PC-9 (cell line): ENCODE data around the gene SLX1A. TPM values are rescaled to one million over a fixed set of nuclear protein-coding genes. Genes with fewer than 3 reads are reported as not detected.

Experiments used
- BruUV-seq: library from RNA; stranded (reverse); fragments of 400-500 nt; replicated peaks from 2 replicates; lab custom pipeline; 2021; lab: Mats Ljungman, UMichigan
- CTCF ChIA-PET: fragments of 300-600 bp; sonication (Branson Sonifier 250); formaldehyde crosslinking; loops from one replicate; lab custom pipeline; 2022; ENCODE audit warnings: antibody characterized with exemption; lab: Charles Lee
- POLR2A ChIA-PET: fragments of 300-600 bp; sonication (Branson Sonifier 250); formaldehyde crosslinking; loops from one replicate; lab custom pipeline; 2022; ENCODE audit warnings: antibody characterized with exemption; ENCODE audit not compliant: unreplicated experiment; lab: Charles Lee
- DNase-seq, 2 experiments: peaks; one replicate each; pipeline versions ENCODE4 v3.0.0 to v3.0.0-alpha.2; 2015 to 2022; ENCODE audit warnings: mixed read lengths in 1 of 2
- H2AFZ ChIP-seq: fragments of 200-600 bp; sonication (generic); 2 replicates; pipeline ENCODE4 v1.8.1; 2017; ENCODE audit warnings: antibody characterized with exemption
- H3F3A ChIP-seq: fragments of 200-600 bp; sonication (generic); 2 replicates; pipeline ENCODE4 v1.8.1; 2017; ENCODE audit warnings: antibody characterized with exemption, mild to moderate bottlenecking, low read depth; ENCODE audit not compliant: insufficient read depth
- H3K27ac ChIP-seq: fragments of 200-600 bp; sonication (generic); 2 replicates; pipeline ENCODE4 v1.6.1; 2016; ENCODE audit warnings: mixed run types
- H3K27me3 ChIP-seq: fragments of 200-600 bp; sonication (generic); 2 replicates; pipeline ENCODE4 v1.6.1; 2016; ENCODE audit warnings: low read depth, mixed run types; ENCODE audit not compliant: insufficient read depth
- H3K36me3 ChIP-seq: fragments of 200-600 bp; sonication (generic); 2 replicates; pipeline ENCODE4 v1.6.1; 2016; ENCODE audit warnings: low read depth, mixed run types
- H3K4me1 ChIP-seq: fragments of 200-600 bp; sonication (generic); replicated peaks from 2 replicates; pipeline ENCODE4 v1.6.1; 2016; ENCODE audit warnings: mixed run types; ENCODE audit not compliant: insufficient read depth
- H3K4me2 ChIP-seq: fragments of 200-600 bp; sonication (generic); 2 replicates; pipeline ENCODE4 v1.6.1; 2017; ENCODE audit warnings: mixed run types
- H3K4me3 ChIP-seq: fragments of 200-600 bp; sonication (generic); 2 replicates; pipeline ENCODE4 v1.6.1; 2016; ENCODE audit warnings: mixed run types
- H3K79me2 ChIP-seq: fragments of 200-600 bp; sonication (generic); 2 replicates; pipeline ENCODE4 v1.6.1; 2017; ENCODE audit warnings: low read depth, mixed run types
- H3K9me2 ChIP-seq: fragments of 200-600 bp; sonication (generic); 2 replicates; pipeline ENCODE4 v1.8.1; 2017; ENCODE audit warnings: mild to moderate bottlenecking; ENCODE audit not compliant: insufficient read depth
- H3K9me3 ChIP-seq: fragments of 200-600 bp; sonication (generic); 2 replicates; pipeline ENCODE4 v1.8.1; 2016; ENCODE audit warnings: low read depth; ENCODE audit not compliant: insufficient read depth
- H4K20me1 ChIP-seq: fragments of 200-600 bp; sonication (generic); 2 replicates; pipeline ENCODE4 v1.8.1; 2017; ENCODE audit not compliant: insufficient read depth
- CTCF ChIP-seq: fragments of 200-600 bp; sonication (generic); conservative IDR thresholded peaks from 2 replicates; pipeline ENCODE4 v1.6.1; 2017; ENCODE audit warnings: mixed run types, antibody characterized with exemption, mild to moderate bottlenecking, moderate library complexity
- EZH2 ChIP-seq: fragments of 200-600 bp; sonication (generic); IDR thresholded peaks from 2 replicates; pipeline ENCODE4 v1.8.0; 2017; ENCODE audit warnings: antibody characterized with exemption, low read depth
- intact Hi-C: fragments of 100-400 bp; cut with micrococcal nuclease; formaldehyde crosslinking; loops from one replicate; pipeline ENCODE4 v1.10.0; 2022; ENCODE audit not compliant: unreplicated experiment
- total RNA-seq: library from RNA; stranded (reverse); gene quantifications from 2 replicates; pipeline ENCODE4 v1.2.3, GENCODE V29; 2021

The SLX1A gene
- total RNA-seq, 1 experiment from 2014 or later: 100 TPM

- no TSS peak for BruUV-seq
- no peaks in the 10 kb centered on the region for H3K9me2 ChIP-seq
- ChIA-PET POLR2A (no interaction called here), CTCF (interaction anchor here (0.6 kb wide), 1 partner anchor 508 kb away, joined by 11 read pairs; no protein-coding TSS in a partner anchor)
- intact Hi-C loops: no loop called here
- no peaks in the 10 kb centered on the region for H3K36me3 ChIP-seq
- H3K4me3 ChIP-seq: no peak overlapping the region
- H3K4me1 ChIP-seq: peaks cover 8% of the 10 kb centered on the region
- H3K9me3 ChIP-seq: no peaks in the 10 kb centered on the region
- no peaks in the 10 kb centered on the region for H3K79me2 ChIP-seq
- no peak overlapping the region for H2AFZ ChIP-seq
- H3K27ac ChIP-seq: no peak overlapping the region
- no peaks in the 10 kb centered on the region for H4K20me1 ChIP-seq
- H3K4me2 ChIP-seq: no peak overlapping the region
- peaks cover 24% of the 10 kb centered on the region; the same call in 1 of the 2 replicates for H3F3A ChIP-seq
- TF ChIP-seq EZH2 (no peak), CTCF (no peak)
- no peaks in the 10 kb centered on the region for H3K27me3 ChIP-seq
- DNase-seq: no peak
Observed at GRCh38 chr16:30186444-30186781, 7.3 kb upstream of the SLX1A start.

- ChIA-PET POLR2A (no interaction called here), CTCF (interaction anchor here (0.6 kb wide), 1 partner anchor 508 kb away, joined by 11 read pairs; no protein-coding TSS in a partner anchor)
- Histone ChIP-seq H3F3A (peaks cover 21% of the 10 kb centered on the region; the same call in 1 of the 2 replicates), H3K4me3 (no peak overlapping the region), H3K79me2 (no peaks in the 10 kb centered on the region), H3K4me1 (peaks cover 5% of the 10 kb centered on the region), H3K27ac (no peak overlapping the region), H3K9me2 (no peaks in the 10 kb centered on the region), H3K36me3 (no peaks in the 10 kb centered on the region), H4K20me1 (no peaks in the 10 kb centered on the region), H3K9me3 (no peaks in the 10 kb centered on the region), H3K27me3 (no peaks in the 10 kb centered on the region), H2AFZ (no peak overlapping the region), H3K4me2 (no peak overlapping the region)
- peak in 1 of 2 experiments; percentile 49 for DNase-seq
- intact Hi-C loops: no loop called here
- no TSS peak for BruUV-seq
- TF ChIP-seq EZH2 (no peak), CTCF (peak; percentile 76)
Observed at GRCh38 chr16:30186782-30187555, 6.7 kb upstream of the SLX1A start.

- H3K4me2 ChIP-seq: no peak overlapping the region
- no peak for DNase-seq
- no peak overlapping the region for H3K27ac ChIP-seq
- no peaks in the 10 kb centered on the region for H3K9me3 ChIP-seq
- no peaks in the 10 kb centered on the region for H4K20me1 ChIP-seq
- intact Hi-C loops: no loop called here
- TF ChIP-seq EZH2 (no peak), CTCF (peak; percentile 23; the same call in 1 of the 2 replicates)
- H3K79me2 ChIP-seq: no peaks in the 10 kb centered on the region
- H3K4me3 ChIP-seq: no peak overlapping the region
- no TSS peak for BruUV-seq
- no peaks in the 10 kb centered on the region for H3K36me3 ChIP-seq
- no peaks in the 10 kb centered on the region for H3K4me1 ChIP-seq
- no peaks in the 10 kb centered on the region for H3K9me2 ChIP-seq
- CTCF ChIA-PET: interaction anchor here (0.6 kb wide), 1 partner anchor 218 kb away, joined by 3 read pairs; no protein-coding TSS in a partner anchor
- H3K27me3 ChIP-seq: no peaks in the 10 kb centered on the region
- no peak overlapping the region for H2AFZ ChIP-seq
- POLR2A ChIA-PET: no interaction called here
- peaks cover 15% of the 10 kb centered on the region; the same call in 1 of the 2 replicates for H3F3A ChIP-seq
Observed at GRCh38 chr16:30187556-30187865, 6.2 kb upstream of the SLX1A start.
